Transverse colon (tissue), 4 donors: ENCODE results near the gene WNT16. TPM values are rescaled to one million over a fixed set of nuclear protein-coding genes. Genes with fewer than 3 reads are reported as not detected.

Source experiments
- DNase-seq: peaks from one replicate; pipeline ENCODE4 v3.0.0-alpha.2; 2019
- H3K27ac ChIP-seq, 4 donors: fragments of 200-600 bp; sonication (generic); 2 replicates each; pipeline ENCODE4 v1.5.1; 2016 to 2018; ENCODE audit warnings: inconsistent platforms in 4 of 4
- H3K27me3 ChIP-seq: fragments of 200-600 bp; sonication (generic); 2 replicates; pipeline ENCODE4 v1.5.1; 2017; ENCODE audit warnings: inconsistent platforms
- H3K36me3 ChIP-seq, 4 donors: fragments of 200-600 bp; sonication (generic); 2 replicates each; pipeline ENCODE4 v1.5.1; 2017 to 2019; ENCODE audit warnings: inconsistent platforms in 4 of 4
- H3K4me1 ChIP-seq, 4 donors: fragments of 200-600 bp; sonication (generic); 2 replicates each; pipeline ENCODE4 v1.5.1; 2017 to 2020; ENCODE audit warnings: inconsistent platforms in 4 of 4
- H3K4me3 ChIP-seq, 4 donors: fragments of 200-600 bp; sonication (generic); 1 replicate in 1 of 4; 2 replicates in 3 of 4; pipeline versions ENCODE4 v1.5.1 to v1.6.1; 2017 to 2019; ENCODE audit warnings: inconsistent platforms in 4 of 4
- H3K9me3 ChIP-seq, 2 donors: fragments of 200-600 bp; sonication (generic); 2 replicates each; pipeline ENCODE4 v1.5.1; 2017 to 2019; ENCODE audit warnings: inconsistent platforms in 2 of 2
- CTCF ChIP-seq, 5 experiments: fragments of 200-600 bp in 3 of 5; fragments of 450-650 bp in 2 of 5; sonication (generic) in 3 of 5; IDR thresholded peaks; 1 replicate in 2 of 5; 2 replicates in 3 of 5; pipeline ENCODE4 v1.5.1; 2016 to 2017; ENCODE audit warnings: antibody characterized with exemption in 5 of 5, inconsistent platforms in 3 of 5, mild to moderate bottlenecking in 2 of 5, moderate library complexity in 1 of 5
- EP300 ChIP-seq: sonication (generic); formaldehyde crosslinking; IDR thresholded peaks from one replicate; pipeline ENCODE4 v1.6.1; 2017; ENCODE audit warnings: antibody characterized with exemption, low read depth
- POLR2A ChIP-seq: fragments of 450-650 bp; IDR thresholded peaks from one replicate; pipeline ENCODE4 v1.6.1; 2016; ENCODE audit warnings: antibody characterized with exemption, mild to moderate bottlenecking, moderate library complexity
- POLR2AphosphoS5 ChIP-seq, 3 donors: sonication (generic); formaldehyde crosslinking; IDR thresholded peaks; one replicate each; pipeline ENCODE4 v1.6.1; 2016; ENCODE audit warnings: antibody characterized with exemption in 3 of 3
- WGBS, 2 donors: methylation state at CpG; one replicate each; pipeline ENCODE4 v1.1.5; 2018; ENCODE audit warnings: low coverage in 1 of 2; 5-methylcytosine and 5-hydroxymethylcytosine counted together
- in situ Hi-C, 4 donors: fragments of 200-750 bp; cut with MboI; loops; one replicate each; pipeline versions ENCODE4 v1.15.0 to v1.15.1; 2017; ENCODE audit warnings: low sequenced_read_pairs in 3 of 4, low pct_ligation_motif_present in 1 of 4, low pct_unique_long_range_greater_than_20kb in 1 of 4
- intact Hi-C: fragments of 100-400 bp; cut with DNase I; formaldehyde crosslinking; loops from one replicate; pipeline ENCODE4 v1.15.1; 2023; ENCODE audit warnings: low total_unique reads
- total RNA-seq, 4 donors: library from RNA; depleted of rRNA; stranded (reverse); fragments of >200 nt; gene quantifications; one replicate each; pipeline ENCODE4 v1.1.0, GENCODE V29; 2016

The WNT16 gene
- total RNA-seq, 4 donors from 2014 or later, result 0.32 TPM; not detected in 3

DNA sequence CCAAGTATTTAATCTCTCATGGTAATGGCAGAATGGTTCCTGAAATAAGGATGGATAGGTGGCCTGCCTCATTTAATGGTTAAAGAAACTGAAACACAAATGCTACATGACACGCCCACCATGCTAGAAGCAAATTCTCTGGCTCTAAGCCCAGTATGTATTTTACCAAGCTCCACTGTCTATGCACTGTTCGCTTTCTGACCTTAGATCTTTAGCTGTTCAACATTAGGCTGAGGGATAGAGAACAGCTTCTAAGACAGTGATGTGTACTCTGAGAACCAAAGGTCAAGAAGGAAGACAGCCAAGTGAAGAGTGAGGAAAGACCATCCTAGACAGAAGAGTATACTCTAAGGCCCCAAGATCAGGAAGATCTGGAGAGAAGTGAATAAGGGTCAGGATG lies 40.7 kb downstream of the WNT16 start:
- peak overlapping the region in 3 of 4 donors; percentile 21 to 31 (median 24) for H3K27ac ChIP-seq
- intact Hi-C loops, result loop anchor here (5.0 kb wide), 1 partner anchor 183 kb away; no protein-coding TSS in a partner anchor
- no peak overlapping the region for H3K4me3 ChIP-seq
- WGBS, 2 donors, result 11% methylated on average over 2 of the region's 2 CpGs; no CpG with 5 or more reads in 1 of the 2 donors
- H3K4me1 ChIP-seq, result peaks cover 0 to 23% (median 5%) of the 10 kb centered on the region in 4 donors
- H3K27me3 ChIP-seq, result no peaks in the 10 kb centered on the region
- H3K36me3 ChIP-seq, result no peaks in the 10 kb centered on the region
- DNase-seq, result no peak
- no peaks in the 10 kb centered on the region for H3K9me3 ChIP-seq
- TF ChIP-seq CTCF (IDR thresholded peaks at IDR 0.05), result no peak
- no peak for TF ChIP-seq POLR2AphosphoS5 (IDR thresholded peaks at IDR 0.05)
- TF ChIP-seq EP300, result no peak
- no peak for TF ChIP-seq POLR2A
- in situ Hi-C loops, result loop anchor here in 3 of 4 donors (5.0 to 25.0 kb wide), 3 partner anchors 173 to 618 kb away; no protein-coding TSS in a partner anchor

GRCh38 chr7:121371367-121371766 lies 42.6 kb downstream of the WNT16 start:
- no peak overlapping the region for H3K27ac ChIP-seq
- H3K9me3 ChIP-seq, result no peaks in the 10 kb centered on the region
- H3K36me3 ChIP-seq, result no peaks in the 10 kb centered on the region
- no peaks in the 10 kb centered on the region for H3K27me3 ChIP-seq
- TF ChIP-seq CTCF (IDR thresholded peaks at IDR 0.05) (no peak), POLR2A (no peak), POLR2AphosphoS5 (IDR thresholded peaks at IDR 0.05) (no peak), EP300 (no peak)
- peaks cover 0 to 23% (median 5%) of the 10 kb centered on the region in 4 donors for H3K4me1 ChIP-seq
- H3K4me3 ChIP-seq, result no peak overlapping the region
- intact Hi-C loops, result no loop called here
- no peak for DNase-seq
- in situ Hi-C loops, result loop anchor here (10.0 to 25.0 kb wide), 2 partner anchors 173 to 616 kb away; no protein-coding TSS in a partner anchor
- 58 to 78% methylated on average over 1 of the region's 1 CpG for WGBS, 2 donors

DNA sequence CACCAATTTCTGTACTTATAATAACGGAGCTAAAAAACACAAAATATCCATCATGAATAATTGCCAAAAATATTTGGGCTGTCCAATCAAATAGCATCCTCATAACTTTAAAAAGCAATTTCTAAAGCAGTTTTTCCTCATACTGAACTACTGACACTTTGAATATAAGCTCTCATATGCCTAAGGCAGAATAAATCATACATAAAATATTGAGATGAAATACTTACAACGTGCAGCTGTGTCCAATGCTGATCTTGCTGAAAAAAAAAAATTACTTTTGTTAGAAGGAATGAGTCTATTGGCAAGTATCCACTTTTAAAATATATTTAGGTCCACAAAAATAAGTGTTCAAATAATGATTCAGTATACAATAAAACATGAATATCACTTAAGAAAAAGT lies 43.1 kb downstream of the WNT16 start:
- no peak overlapping the region for H3K4me3 ChIP-seq
- H3K27me3 ChIP-seq, result no peaks in the 10 kb centered on the region
- no peak overlapping the region for H3K27ac ChIP-seq
- H3K36me3 ChIP-seq, result no peaks in the 10 kb centered on the region
- no peaks in the 10 kb centered on the region for H3K9me3 ChIP-seq
- TF ChIP-seq CTCF (IDR thresholded peaks at IDR 0.05), result no peak
- TF ChIP-seq POLR2AphosphoS5 (IDR thresholded peaks at IDR 0.05), result no peak
- TF ChIP-seq POLR2A, result no peak
- no peak for TF ChIP-seq EP300
- peaks cover 0 to 22% (median 5%) of the 10 kb centered on the region in 4 donors for H3K4me1 ChIP-seq
- 75 to 79% methylated on average over 2 of the region's 2 CpGs for WGBS, 2 donors
- DNase-seq, result no peak
- intact Hi-C loops, result no loop called here
- in situ Hi-C loops, result loop anchor here (10.0 to 25.0 kb wide), 2 partner anchors 173 to 615 kb away; no protein-coding TSS in a partner anchor

GRCh38 chr7:121372376-121373010 lies 43.7 kb downstream of the WNT16 start:
- DNase-seq, result no peak
- TF ChIP-seq EP300 (no peak), CTCF (IDR thresholded peaks at IDR 0.05) (no peak), POLR2AphosphoS5 (IDR thresholded peaks at IDR 0.05) (no peak), POLR2A (no peak)
- WGBS, 2 donors, result 55 to 80% methylated on average over 2 of the region's 2 CpGs
- in situ Hi-C loops (loop anchor here (10.0 to 25.0 kb wide), 2 partner anchors 172 to 615 kb away; no protein-coding TSS in a partner anchor), intact Hi-C loops (no loop called here)
- Histone ChIP-seq H3K9me3 (no peaks in the 10 kb centered on the region), H3K27ac (peak overlapping the region in 1 of 4 donors; percentile 38), H3K27me3 (no peaks in the 10 kb centered on the region), H3K36me3 (no peaks in the 10 kb centered on the region), H3K4me1 (peaks cover 0 to 18% (median 5%) of the 10 kb centered on the region in 4 donors), H3K4me3 (no peak overlapping the region)
